ENCODE measurements around the gene FTO.

GRCh38 chr16:53714205-53715022, 10.5 kb downstream of the FTO start:
- TF ChIP-seq POLR2AphosphoS5 (IDR thresholded peaks at IDR 0.05; ENCODE audit: borderline replicate concordance, low read depth, low read length) (no peak), EZH2 (IDR thresholded peaks at IDR 0.05) (no peak)

Data from SK-N-MC (cell line).